H1 (cell line): ENCODE data around the gene ANGPTL4. TPM values are rescaled to one million over a fixed set of nuclear protein-coding genes. Genes with fewer than 3 reads are reported as not detected.

Source experiments
- CTCF ChIA-PET: fragments of 300-600 bp; sonication (Branson Sonifier 250); formaldehyde crosslinking; loops from one replicate; lab custom pipeline; 2021; ENCODE audit not compliant: partially characterized antibody; lab: Charles Lee
- POLR2A ChIA-PET: fragments of 300-600 bp; sonication (Branson Sonifier 250); formaldehyde crosslinking; loops from one replicate; lab custom pipeline; 2021; ENCODE audit warnings: inconsistent platforms; ENCODE audit not compliant: partially characterized antibody; lab: Charles Lee
- DNase-seq, 2 experiments: peaks; one replicate each; pipeline versions ENCODE4 v3.0.0 to v3.0.0-alpha.2; 2010 to 2022; ENCODE audit warnings: low spot score in 2 of 2, low read depth in 1 of 2, mixed read lengths in 1 of 2
- FAIRE-seq: peaks from 2 replicates; lab custom pipeline; 2011; peaks lifted over from hg19 to GRCh38; lab: Jason Lieb, UNC
- H2AFZ ChIP-seq: 2 replicates; pipeline ENCODE4 v1.8.1; 2012; ENCODE audit warnings: low read length, inconsistent platforms
- H2AK5ac ChIP-seq: 2 replicates; pipeline ENCODE4 v1.6.1; 2013; ENCODE audit warnings: low read depth, low read length
- H2BK120ac ChIP-seq: replicated peaks from 2 replicates; pipeline ENCODE3; 2013; ENCODE audit warnings: low read depth, low read length, inconsistent platforms
- H2BK12ac ChIP-seq: 2 replicates; pipeline ENCODE4 v1.6.1; 2013; ENCODE audit warnings: low read depth, low read length
- H2BK15ac ChIP-seq: 2 replicates; pipeline ENCODE4 v1.6.1; 2013; ENCODE audit warnings: low read length
- H2BK20ac ChIP-seq: 2 replicates; pipeline ENCODE4 v1.6.1; 2013; ENCODE audit warnings: low read length
- H2BK5ac ChIP-seq: 2 replicates; pipeline ENCODE4 v1.6.1; 2013; ENCODE audit warnings: low read depth, low read length
- H3K14ac ChIP-seq: 2 replicates; pipeline ENCODE4 v1.6.1; 2013; ENCODE audit warnings: inconsistent platforms; ENCODE audit not compliant: insufficient read length
- H3K18ac ChIP-seq: 2 replicates; pipeline ENCODE4 v1.6.1; 2013; ENCODE audit warnings: low read length; ENCODE audit errors: extremely low read depth
- H3K23ac ChIP-seq: 2 replicates; pipeline ENCODE4 v1.6.1; 2013; ENCODE audit warnings: inconsistent platforms; ENCODE audit not compliant: insufficient read length
- H3K23me2 ChIP-seq: 2 replicates; pipeline ENCODE4 v1.6.1; 2013; ENCODE audit warnings: low read depth, low read length
- H3K27ac ChIP-seq: 2 replicates; pipeline ENCODE4 v1.6.1; 2011; ENCODE audit warnings: low read depth, low read length, inconsistent platforms
- H3K27me3 ChIP-seq, 4 experiments: replicated peaks in 1 of 4; 1 replicate in 1 of 4; 2 replicates in 3 of 4; pipeline versions ENCODE4 v1.6.1 to v1.8.1; 2011 to 2013; ENCODE audit warnings: low read length in 3 of 4, mild to moderate bottlenecking in 3 of 4, inconsistent platforms in 2 of 4, mixed read lengths in 2 of 4, moderate library complexity in 1 of 4; ENCODE audit not compliant: control insufficient read depth in 3 of 4, insufficient read depth in 3 of 4; ENCODE audit errors: extremely low read depth in 1 of 4
- H3K36me3 ChIP-seq, 4 experiments: 2 replicates each; pipeline versions ENCODE4 v1.6.1 to v1.8.1; 2011 to 2013; ENCODE audit warnings: mild to moderate bottlenecking in 4 of 4, low read length in 3 of 4, moderate library complexity in 2 of 4, control low read depth in 1 of 4, inconsistent platforms in 1 of 4; ENCODE audit not compliant: insufficient read depth in 4 of 4, control insufficient read depth in 2 of 4
- H3K4ac ChIP-seq: replicated peaks from 2 replicates; pipeline ENCODE3; 2013; ENCODE audit warnings: low read length, low read depth, mixed read lengths, inconsistent platforms; ENCODE audit not compliant: insufficient read length
- H3K4me1 ChIP-seq, 4 experiments: replicated peaks in 1 of 4; 1 replicate in 1 of 4; 2 replicates in 3 of 4; pipeline versions ENCODE4 v1.6.1 to v1.8.1; 2011 to 2013; ENCODE audit warnings: low read length in 3 of 4, inconsistent platforms in 2 of 4, mixed read lengths in 1 of 4; ENCODE audit not compliant: insufficient read depth in 4 of 4, control insufficient read depth in 3 of 4
- H3K4me2 ChIP-seq, 2 experiments: 2 replicates each; pipeline versions ENCODE4 v1.6.1 to v1.8.1; 2011 to 2013; ENCODE audit warnings: low read depth in 2 of 2, low read length in 2 of 2, control low read depth in 1 of 2, inconsistent platforms in 1 of 2, mild to moderate bottlenecking in 1 of 2; ENCODE audit not compliant: insufficient read depth in 1 of 2
- H3K4me3 ChIP-seq, 4 experiments: fragments of 200-600, 300-600 bp in 1 of 4; sonication (generic), shearing (Covaris generic), sonication (Bioruptor Twin) in 1 of 4; 2 replicates each; pipeline versions ENCODE4 v1.5.1 to v1.8.1; 2011 to 2016; ENCODE audit warnings: low read length in 4 of 4, low read depth in 3 of 4, control low read depth in 2 of 4, inconsistent platforms in 2 of 4, mild to moderate bottlenecking in 2 of 4, mixed read lengths in 1 of 4, moderate library complexity in 1 of 4; ENCODE audit not compliant: insufficient read depth in 2 of 4; ENCODE audit errors: extremely low read depth in 1 of 4
- H3K56ac ChIP-seq: replicated peaks from 2 replicates; pipeline ENCODE3; 2013; ENCODE audit warnings: low read depth, mild to moderate bottlenecking, mixed read lengths, low read length, inconsistent platforms; ENCODE audit not compliant: insufficient read length
- H3K79me1 ChIP-seq: 2 replicates; pipeline ENCODE4 v1.6.1; 2013; ENCODE audit warnings: low read depth, low read length, control low read depth
- H3K79me2 ChIP-seq, 2 experiments: 2 replicates each; pipeline versions ENCODE4 v1.6.1 to v1.8.1; 2012 to 2013; ENCODE audit warnings: low read length in 2 of 2, mild to moderate bottlenecking in 2 of 2, inconsistent platforms in 1 of 2; ENCODE audit not compliant: insufficient read depth in 2 of 2, control insufficient read depth in 1 of 2
- H3K9ac ChIP-seq, 4 experiments: replicated peaks in 1 of 4; 1 replicate in 1 of 4; 2 replicates in 3 of 4; pipeline versions ENCODE4 v1.6.1 to v1.8.1; 2011 to 2013; ENCODE audit warnings: low read depth in 3 of 4, low read length in 3 of 4, control low read depth in 2 of 4, mild to moderate bottlenecking in 2 of 4, moderate library complexity in 2 of 4, inconsistent platforms in 1 of 4; ENCODE audit errors: extremely low read depth in 1 of 4
- H3K9me3 ChIP-seq, 2 experiments: 2 replicates each; pipeline versions ENCODE4 v1.6.1 to v1.8.1; 2012 to 2013; ENCODE audit warnings: mild to moderate bottlenecking in 2 of 2, moderate library complexity in 2 of 2, control low read depth in 1 of 2, inconsistent platforms in 1 of 2, low read depth in 1 of 2, low read length in 1 of 2, mixed read lengths in 1 of 2; ENCODE audit not compliant: insufficient read depth in 2 of 2
- H4K20me1 ChIP-seq, 2 experiments: replicated peaks in 1 of 2; 2 replicates each; pipeline versions ENCODE3 to v1.8.1; 2011 to 2013; ENCODE audit warnings: inconsistent platforms in 2 of 2, low read length in 2 of 2, mild to moderate bottlenecking in 1 of 2; ENCODE audit not compliant: insufficient read depth in 2 of 2, control insufficient read depth in 1 of 2
- H4K5ac ChIP-seq: 2 replicates; pipeline ENCODE4 v1.6.1; 2013; ENCODE audit warnings: low read length, low read depth, mixed read lengths, inconsistent platforms; ENCODE audit not compliant: insufficient read length
- H4K8ac ChIP-seq: 2 replicates; pipeline ENCODE4 v1.8.0; 2013; ENCODE audit warnings: mild to moderate bottlenecking, moderate library complexity, low read length, inconsistent platforms; ENCODE audit not compliant: insufficient read depth; ENCODE audit errors: extremely low read depth
- H4K91ac ChIP-seq: replicated peaks from 2 replicates; pipeline ENCODE3; 2013; ENCODE audit warnings: low read length, mixed read lengths, inconsistent platforms; ENCODE audit not compliant: insufficient read length
- KDM1A ChIP-seq: fragments of 200-600, 300-600 bp; sonication (generic); IDR thresholded peaks from 2 replicates; pipeline ENCODE4 v1.7.1; 2016; ENCODE audit warnings: mild to moderate bottlenecking, low read length, borderline replicate concordance
- MAX ChIP-seq: IDR thresholded peaks from 2 replicates; pipeline ENCODE4 v1.6.1; 2012; ENCODE audit warnings: inconsistent platforms
- WGBS, 2 experiments: shearing (Covaris generic) in 1 of 2; methylation state at CpG; one replicate each; pipeline versions ENCODE4 v1.1.6 to v1.1.7; 2013 to 2015; ENCODE audit warnings: low lambda C conversion rate in 2 of 2, mixed read lengths in 2 of 2, inconsistent platforms in 1 of 2, low coverage in 1 of 2, missing lambda C conversion rate in 1 of 2; ENCODE audit not compliant: insufficient replicate concordance in 2 of 2, insufficient coverage in 1 of 2, insufficient read length in 1 of 2; ENCODE audit errors: extremely low coverage in 1 of 2, missing lambda C conversion rate in 1 of 2; 5-methylcytosine and 5-hydroxymethylcytosine counted together
- polyA plus RNA-seq, 7 experiments: library from polyadenylated mRNA; depleted of rRNA in 3 of 7; stranded (reverse) in 5 of 7; unstranded in 2 of 7; fragments of >200 nt in 5 of 7; fragments of 200-250 nt in 2 of 7; gene quantifications; 1 replicate in 5 of 7; 2 replicates in 1 of 7; 4 replicates in 1 of 7; pipeline versions ENCODE4 v1.2.1 to v1.2.3, GENCODE V29; 2011 to 2013; ENCODE audit warnings: missing spikeins in 2 of 7, mixed read lengths in 2 of 7
- total RNA-seq: library from RNA; stranded (reverse); fragmentation: NEBNext Ultra II Directional; extraction: Animal tissue kit (Norgen Biotek cat#: 25700); gene quantifications from 2 replicates; pipeline ENCODE4 v1.2.1, GENCODE V29; 2021

ANGPTL4 gene
- total and polyA plus RNA-seq, 2 of the 8 experiments (the other 6 are each of a cell fraction or from before 2014, with no cell fraction given), result 2.3 to 6.5 TPM

DNA sequence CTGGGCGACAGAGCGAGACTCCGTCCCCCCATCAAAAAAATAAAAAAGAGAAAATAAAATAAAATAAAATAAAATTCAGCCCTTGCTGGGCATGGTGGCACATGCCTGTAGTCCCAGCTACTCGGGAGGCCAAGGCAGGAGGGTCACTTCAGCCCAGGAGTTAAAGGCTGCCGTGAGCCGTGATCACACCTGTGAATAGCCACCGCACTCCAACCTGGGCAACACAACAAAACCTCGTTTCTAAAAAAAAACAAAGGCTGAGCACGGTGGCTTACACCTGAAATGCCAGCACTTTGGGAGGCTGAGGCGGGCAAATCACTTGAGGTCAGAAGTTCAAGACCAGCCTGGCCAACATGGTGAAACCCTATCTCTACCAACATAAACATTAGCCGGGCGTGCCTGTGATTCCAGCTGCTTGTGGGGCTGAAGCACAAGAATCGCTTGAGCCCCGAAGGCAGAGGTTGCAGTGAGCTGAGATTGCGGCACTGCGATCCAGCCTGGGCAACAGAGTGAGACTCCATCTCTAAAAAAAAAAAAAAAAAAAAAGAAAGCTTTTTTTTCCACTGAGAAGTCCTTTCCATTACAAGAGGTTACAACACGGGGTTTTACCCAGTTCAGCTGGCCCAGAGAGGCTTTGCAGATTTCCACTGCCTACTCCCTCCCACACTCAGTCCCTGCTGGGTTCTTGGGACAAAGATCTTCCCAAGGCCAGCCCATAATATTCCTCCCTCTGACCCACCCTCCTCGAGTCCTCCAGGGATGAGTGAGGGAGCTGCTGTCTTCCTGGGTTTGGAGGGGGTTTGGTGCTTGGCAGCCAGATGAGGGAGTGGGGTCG, 6.4 kb downstream of the ANGPTL4 start:
- H3K9me3 ChIP-seq, result no peaks in the 10 kb centered on the region
- H4K91ac ChIP-seq, result no peak overlapping the region
- H3K56ac ChIP-seq, result no peak overlapping the region
- H3K23ac ChIP-seq, result no peak overlapping the region
- no peak overlapping the region for H3K4me3 ChIP-seq
- ChIA-PET POLR2A (interaction anchor here (1.2 to 9.2 kb wide), 2 partner anchors 22 to 71 kb away, joined by 3 to 71 read pairs; partner anchors contain the start of gene RAB11B), CTCF (interaction anchor here (1.2 to 6.0 kb wide), 2 partner anchors 8 to 17 kb away, joined by 3 to 45 read pairs; no protein-coding TSS in a partner anchor)
- H3K23me2 ChIP-seq, result peaks cover 2% of the 10 kb centered on the region; the same call in 1 of the 2 replicates
- TF ChIP-seq KDM1A, result no peak
- no peak for TF ChIP-seq MAX
- H3K27ac ChIP-seq, result no peak overlapping the region
- no peaks in the 10 kb centered on the region for H4K20me1 ChIP-seq
- H3K4me1 ChIP-seq, result peaks cover 0 to 7% (median 6%) of the 10 kb centered on the region in 4 experiments; a peak in 6 of 7 replicates
- H3K79me1 ChIP-seq, result no peaks in the 10 kb centered on the region; the same call in 1 of the 2 replicates
- no peak overlapping the region for H3K18ac ChIP-seq
- no peak for FAIRE-seq
- 92% methylated on average over 19 of the region's 19 CpGs; no CpG with 5 or more reads in 1 of the 2 experiments for WGBS, 2 experiments
- no peak overlapping the region for H2BK12ac ChIP-seq
- peaks cover 0 to 12% (median 8%) of the 10 kb centered on the region in 4 experiments; a peak in 6 of 7 replicates for H3K27me3 ChIP-seq
- H3K4ac ChIP-seq, result no peak overlapping the region
- H2BK20ac ChIP-seq, result no peak overlapping the region
- H2BK5ac ChIP-seq, result 0 out of 2 replicates have a peak overlapping the region, but pooled peaks have one; percentile 12
- no peaks in the 10 kb centered on the region for H3K79me2 ChIP-seq
- no peak for DNase-seq
- no peak overlapping the region for H2AK5ac ChIP-seq
- H4K5ac ChIP-seq, result no peak overlapping the region
- no peak overlapping the region for H3K4me2 ChIP-seq
- no peak overlapping the region for H2AFZ ChIP-seq
- H4K8ac ChIP-seq, result no peak overlapping the region; the same call in 1 of the 2 replicates
- no peak overlapping the region for H3K9ac ChIP-seq
- H2BK120ac ChIP-seq, result no peak overlapping the region
- H2BK15ac ChIP-seq, result no peak overlapping the region
- H3K36me3 ChIP-seq, result no peaks in the 10 kb centered on the region; a peak in 2 of 8 replicates
- no peak overlapping the region for H3K14ac ChIP-seq
